HL-60 (cell line): ENCODE measurements around the gene TRAF1.

Experiments
- SPI1 ChIP-seq: IDR thresholded peaks from 2 replicates; pipeline ENCODE4 v1.6.1; 2012; ENCODE audit warnings: low read depth, mild to moderate bottlenecking, borderline replicate concordance
- TF ChIP-seq, protein P1 (sequence below): IDR thresholded peaks from one replicate; pipeline ENCODE4 v1.5.1; 2011; ENCODE audit warnings: low read length, control low read depth, inconsistent platforms; ENCODE audit not compliant: insufficient read depth

DNA sequence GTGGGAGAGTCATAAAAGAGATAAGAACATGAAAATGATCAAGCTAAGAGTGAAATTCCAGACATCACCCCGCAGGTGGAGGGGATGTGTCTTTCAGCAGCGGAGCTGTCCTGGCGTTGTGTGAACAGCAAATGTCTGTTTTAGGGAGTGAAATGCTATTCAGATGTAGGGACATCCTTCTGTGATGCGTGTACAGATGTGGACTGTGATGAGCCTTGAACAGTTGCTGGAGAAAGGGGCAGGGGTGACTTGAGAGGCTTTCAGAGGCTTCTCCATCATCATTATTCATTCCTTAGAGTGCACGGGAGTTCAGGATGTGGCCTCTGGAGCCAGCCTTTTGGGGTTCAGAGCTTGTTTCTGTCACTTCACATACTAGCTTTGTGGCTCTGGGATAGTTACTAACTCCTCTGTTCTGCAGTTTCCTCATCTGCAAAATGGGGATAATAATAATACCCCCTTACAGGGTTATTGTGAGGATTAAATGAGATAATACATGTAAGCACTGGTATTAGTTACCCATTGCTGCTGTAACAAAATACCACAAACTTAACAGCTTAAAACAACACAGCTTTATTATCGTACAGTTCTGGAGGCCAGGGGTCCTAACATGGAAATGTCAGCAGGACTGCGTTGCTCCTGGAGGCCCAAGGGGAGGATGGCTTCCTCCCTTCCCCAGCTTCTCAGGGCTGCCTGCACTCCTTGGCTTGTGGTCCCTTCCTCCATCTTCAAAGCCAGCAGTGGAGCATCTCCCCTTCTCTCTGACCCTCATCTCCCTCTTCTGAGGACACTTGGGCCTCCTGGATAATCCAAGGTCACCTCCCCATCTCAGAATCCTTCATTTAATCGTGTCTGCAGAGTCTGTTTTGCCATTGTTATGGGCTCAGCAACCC is 9.4 kb downstream of the TRAF1 start:
- TF ChIP-seq, protein P1, sequence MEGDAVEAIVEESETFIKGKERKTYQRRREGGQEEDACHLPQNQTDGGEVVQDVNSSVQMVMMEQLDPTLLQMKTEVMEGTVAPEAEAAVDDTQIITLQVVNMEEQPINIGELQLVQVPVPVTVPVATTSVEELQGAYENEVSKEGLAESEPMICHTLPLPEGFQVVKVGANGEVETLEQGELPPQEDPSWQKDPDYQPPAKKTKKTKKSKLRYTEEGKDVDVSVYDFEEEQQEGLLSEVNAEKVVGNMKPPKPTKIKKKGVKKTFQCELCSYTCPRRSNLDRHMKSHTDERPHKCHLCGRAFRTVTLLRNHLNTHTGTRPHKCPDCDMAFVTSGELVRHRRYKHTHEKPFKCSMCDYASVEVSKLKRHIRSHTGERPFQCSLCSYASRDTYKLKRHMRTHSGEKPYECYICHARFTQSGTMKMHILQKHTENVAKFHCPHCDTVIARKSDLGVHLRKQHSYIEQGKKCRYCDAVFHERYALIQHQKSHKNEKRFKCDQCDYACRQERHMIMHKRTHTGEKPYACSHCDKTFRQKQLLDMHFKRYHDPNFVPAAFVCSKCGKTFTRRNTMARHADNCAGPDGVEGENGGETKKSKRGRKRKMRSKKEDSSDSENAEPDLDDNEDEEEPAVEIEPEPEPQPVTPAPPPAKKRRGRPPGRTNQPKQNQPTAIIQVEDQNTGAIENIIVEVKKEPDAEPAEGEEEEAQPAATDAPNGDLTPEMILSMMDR: no peak
- no peak for TF ChIP-seq SPI1
